ENCODE results near the gene NFKBIA.
"Not testable (repeated sequence)": the region's sequence is repeated elsewhere in the genome, so short reads cannot be mapped to it uniquely, and the experiment has no call there.

Gene NFKBIA

GRCh38 chr14:35407306-35407630, 2.7 kb upstream of the NFKBIA start:
- DNase-seq, result no peak

- no peak for DNase-seq
These were observed 2.2 kb upstream of the NFKBIA start for GRCh38 chr14:35406506-35407305.

- DNase-seq, result no peak
These were observed 1.5 kb upstream of the NFKBIA start for GRCh38 chr14:35406090-35406489.

- DNase-seq, result no peak
These were observed 901 bp upstream of the NFKBIA start for GRCh38 chr14:35405304-35405996.

- peak; percentile 95 to 98 for DNase-seq
These were observed 723 bp downstream of the NFKBIA start for GRCh38 chr14:35403603-35404448.

GRCh38 chr14:35403114-35403602, 1.4 kb downstream of the NFKBIA start:
- DNase-seq, result peak; percentile 69 to 75

GRCh38 chr14:35402323-35403113, 2.0 kb downstream of the NFKBIA start:
- DNase-seq, result peak; percentile 56 to 63

- no peak for DNase-seq
These were observed 2.9 kb downstream of the NFKBIA start for GRCh38 chr14:35401422-35402265.

- DNase-seq, result peak; percentile 71 to 75
These were observed 3.7 kb downstream of the NFKBIA start for GRCh38 chr14:35400648-35401421.

- peak; percentile 55 for DNase-seq
These were observed 5.2 kb downstream of the NFKBIA start for GRCh38 chr14:35399083-35399937.

- no peak for DNase-seq
These were observed 6.4 kb downstream of the NFKBIA start for GRCh38 chr14:35398071-35398584.

GRCh38 chr14:35396610-35397009, 7.9 kb downstream of the NFKBIA start:
- DNase-seq, result not testable (repeated sequence)

- DNase-seq, result no peak
These were observed 9.3 kb downstream of the NFKBIA start for GRCh38 chr14:35395283-35395682.

GRCh38 chr14:35394326-35395013, 10.1 kb downstream of the NFKBIA start:
- no peak for DNase-seq

- no peak for DNase-seq
These were observed 10.7 kb downstream of the NFKBIA start for GRCh38 chr14:35393826-35394225.

GRCh38 chr14:35392103-35392502, 12.4 kb downstream of the NFKBIA start:
- DNase-seq, result no peak

GRCh38 chr14:35391388-35391710, 13.2 kb downstream of the NFKBIA start:
- no peak for DNase-seq

GRCh38 chr14:35390577-35391387, 13.8 kb downstream of the NFKBIA start:
- DNase-seq, result no peak
